HEK293T (cell line): ENCODE data around the gene TLE4.
A peak's percentile ranks its signal among the peaks of the same experiment; 100 is the strongest.
"Not testable (repeated sequence)": the region's sequence is repeated elsewhere in the genome, so short reads cannot be mapped to it uniquely, and the experiment has no call there.

Source experiments
- CTCF ChIA-PET: fragments of 350-600 bp; formaldehyde crosslinking; extraction: SDS; loops from one replicate; lab custom pipeline; 2021; ENCODE audit warnings: antibody characterized with exemption, inconsistent platforms; lab: Yijun Ruan, JAX
- POLR2A ChIA-PET: fragments of 350-600 bp; formaldehyde crosslinking; extraction: SDS; loops from one replicate; lab custom pipeline; 2020; ENCODE audit warnings: antibody characterized with exemption, inconsistent platforms; lab: Yijun Ruan, JAX
- DNase-seq: peaks from one replicate; pipeline ENCODE4 v3.0.0; 2012; ENCODE audit warnings: mixed read lengths; ENCODE audit errors: extremely low spot score
- ARNT ChIP-seq: fragments of 450-650 bp; IDR thresholded peaks from 2 replicates; pipeline ENCODE4 v1.6.1; 2017; ENCODE audit warnings: mild to moderate bottlenecking
- BHLHE40 ChIP-seq: fragments of 450-650 bp; IDR thresholded peaks from 2 replicates; pipeline ENCODE4 v1.6.1; 2016; ENCODE audit warnings: mild to moderate bottlenecking, moderate library complexity, borderline replicate concordance
- CTBP1 ChIP-seq: fragments of 450-650 bp; IDR thresholded peaks from 2 replicates; pipeline ENCODE4 v1.6.1; 2016; ENCODE audit warnings: borderline replicate concordance
- ELF4 ChIP-seq: fragments of 450-650 bp; IDR thresholded peaks from 2 replicates; pipeline ENCODE4 v1.6.1; 2017; ENCODE audit warnings: antibody characterized with exemption
- FOXA1 ChIP-seq: fragments of 450-650 bp; IDR thresholded peaks from 2 replicates; pipeline ENCODE4 v1.6.1; 2016; ENCODE audit warnings: mild to moderate bottlenecking
- FOXK2 ChIP-seq: fragments of 450-650 bp; IDR thresholded peaks from 2 replicates; pipeline ENCODE4 v1.6.1; 2016; ENCODE audit warnings: mild to moderate bottlenecking
- FOXM1 ChIP-seq: fragments of 450-650 bp; IDR thresholded peaks from 2 replicates; pipeline ENCODE4 v1.6.1; 2017; ENCODE audit warnings: mild to moderate bottlenecking, borderline replicate concordance
- L3MBTL2 ChIP-seq: fragments of 450-650 bp; conservative IDR thresholded peaks from 2 replicates; pipeline ENCODE4 v1.6.1; 2016; ENCODE audit warnings: mild to moderate bottlenecking
- LEF1 ChIP-seq: fragments of 450-650 bp; IDR thresholded peaks from 2 replicates; pipeline ENCODE4 v1.6.1; 2017; ENCODE audit warnings: mild to moderate bottlenecking, borderline replicate concordance
- NFRKB ChIP-seq: fragments of 450-650 bp; IDR thresholded peaks from 2 replicates; pipeline ENCODE4 v1.6.1; 2016; ENCODE audit warnings: mild to moderate bottlenecking, moderate library complexity
- SP1 ChIP-seq: fragments of 450-650 bp; IDR thresholded peaks from 2 replicates; pipeline ENCODE4 v1.6.1; 2017
- SUZ12 ChIP-seq: fragments of 450-650 bp; IDR thresholded peaks from 2 replicates; pipeline ENCODE4 v1.6.1; 2016; ENCODE audit warnings: mild to moderate bottlenecking
- TARDBP ChIP-seq: fragments of 450-650 bp; IDR thresholded peaks from 2 replicates; pipeline ENCODE4 v1.6.1; 2016
- ZNF384 ChIP-seq: fragments of 450-650 bp; IDR thresholded peaks from 2 replicates; pipeline ENCODE4 v1.6.1; 2016
- TF ChIP-seq, protein P1 (sequence below): fragments of 450-650 bp; IDR thresholded peaks from 2 replicates; pipeline ENCODE4 v1.6.1; 2016

TLE4 gene

DNA sequence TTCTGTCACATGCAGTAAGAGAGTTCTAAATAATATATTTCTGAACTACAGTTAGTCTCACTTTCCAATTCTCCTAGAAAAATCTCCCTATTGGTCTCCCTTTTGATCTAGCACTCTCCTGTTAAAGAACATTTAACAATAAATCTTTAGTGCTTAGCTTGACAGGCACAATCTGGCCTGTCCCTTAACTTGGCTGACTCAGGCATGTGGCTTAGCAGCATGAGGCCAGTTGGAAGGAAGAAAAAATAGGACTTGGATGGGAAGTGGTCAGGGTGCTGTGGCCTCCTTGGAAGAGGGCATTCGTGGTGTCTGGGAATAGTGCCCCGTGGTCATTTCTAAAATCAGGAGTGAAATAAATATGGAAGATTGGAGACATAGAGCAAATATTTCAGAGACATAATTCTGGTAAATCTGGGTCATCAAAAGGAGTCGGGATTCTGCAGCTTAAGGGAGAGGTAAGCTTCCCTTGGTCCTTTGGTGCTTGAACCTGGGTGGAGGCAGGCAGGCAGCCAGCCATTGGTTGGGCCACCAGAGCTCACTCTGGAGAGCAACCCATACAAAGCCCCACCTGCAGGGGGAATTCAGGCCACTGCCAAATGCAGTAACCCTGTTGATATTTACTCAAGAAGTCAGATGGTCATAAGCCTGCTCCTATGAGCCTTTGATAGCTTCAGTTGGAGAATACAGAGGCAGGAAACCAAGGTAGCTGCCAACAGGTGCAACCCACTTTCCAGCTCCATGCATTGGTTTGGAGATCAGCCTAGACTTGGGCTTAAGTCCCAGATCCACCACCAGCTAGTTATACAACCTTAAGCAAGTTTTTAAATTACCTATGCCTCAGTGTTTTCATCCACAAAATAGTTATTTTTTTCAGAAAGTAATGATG lies 28.8 kb upstream of the TLE4 start:
- DNase-seq = no peak
- TF ChIP-seq, protein P1, sequence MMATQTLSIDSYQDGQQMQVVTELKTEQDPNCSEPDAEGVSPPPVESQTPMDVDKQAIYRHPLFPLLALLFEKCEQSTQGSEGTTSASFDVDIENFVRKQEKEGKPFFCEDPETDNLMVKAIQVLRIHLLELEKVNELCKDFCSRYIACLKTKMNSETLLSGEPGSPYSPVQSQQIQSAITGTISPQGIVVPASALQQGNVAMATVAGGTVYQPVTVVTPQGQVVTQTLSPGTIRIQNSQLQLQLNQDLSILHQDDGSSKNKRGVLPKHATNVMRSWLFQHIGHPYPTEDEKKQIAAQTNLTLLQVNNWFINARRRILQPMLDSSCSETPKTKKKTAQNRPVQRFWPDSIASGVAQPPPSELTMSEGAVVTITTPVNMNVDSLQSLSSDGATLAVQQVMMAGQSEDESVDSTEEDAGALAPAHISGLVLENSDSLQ = peak; percentile 75
- TF ChIP-seq ARNT (no peak), L3MBTL2 (no peak)
- ChIA-PET POLR2A (interaction anchor here (0.9 to 1.9 kb wide), 2 partner anchors 9 to 28 kb away, joined by 3 to 6 read pairs; partner anchors contain the start of gene TLE4), CTCF (interaction anchor here (0.6 to 1.2 kb wide), 3 partner anchors 8 to 16 kb away, joined by 3 to 5 read pairs (median 3); no protein-coding TSS in a partner anchor)

DNA sequence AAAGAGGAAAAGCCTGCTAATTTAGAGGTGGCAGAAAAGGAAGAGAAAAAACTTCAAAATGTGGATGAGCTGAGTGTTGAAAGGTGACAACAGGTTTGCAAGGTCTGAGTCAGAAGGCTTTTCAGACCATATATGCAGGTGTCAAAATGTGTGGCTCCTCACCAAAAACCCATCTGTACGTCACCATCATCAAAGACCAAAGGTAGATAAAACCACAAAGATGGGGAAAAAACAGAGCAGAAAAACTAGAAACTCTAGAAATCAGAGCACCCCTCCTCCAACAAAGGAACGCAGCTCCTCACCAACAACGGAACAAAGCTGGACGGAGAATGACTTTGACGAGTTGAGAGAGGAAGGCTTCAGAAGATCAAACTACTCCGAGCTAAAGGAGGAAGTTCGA lies 27.4 kb upstream of the TLE4 start:
- not testable (repeated sequence) for DNase-seq
- ChIA-PET POLR2A (interaction anchor here (1.9 kb wide), 1 partner anchor 27 kb away, joined by 6 read pairs; the partner anchor contains the start of gene TLE4), CTCF (interaction anchor here (1.1 kb wide), 1 partner anchor 10 kb away, joined by 3 read pairs; no protein-coding TSS in a partner anchor)

DNA sequence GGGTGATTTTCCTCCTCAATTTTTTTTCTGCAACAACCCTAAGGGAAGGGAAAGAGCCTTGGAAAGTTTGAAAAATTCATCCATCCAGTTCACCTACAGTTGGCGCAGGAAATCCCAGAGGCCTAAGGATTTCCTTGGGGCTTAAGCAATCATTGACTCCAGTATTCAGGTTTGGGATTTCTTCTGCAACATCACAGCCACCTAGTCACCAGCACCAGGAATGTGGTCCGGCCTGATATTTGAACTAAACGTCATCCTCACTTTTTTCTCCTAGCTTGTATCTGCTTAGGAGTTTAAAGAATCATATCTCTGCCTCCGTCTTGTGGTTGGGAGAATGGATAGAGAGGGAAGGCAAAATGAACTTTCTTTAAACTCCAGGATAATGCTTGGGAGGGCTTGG lies 20.2 kb upstream of the TLE4 start:
- POLR2A ChIA-PET = interaction anchor here (0.8 to 3.5 kb wide), 2 partner anchors 8 to 20 kb away, joined by 3 to 18 read pairs; partner anchors contain the start of gene TLE4
- CTCF ChIA-PET = interaction anchor here (0.7 to 1.1 kb wide), 2 partner anchors 8 to 94 kb away, joined by 3 to 5 read pairs; no protein-coding TSS in a partner anchor
- no peak for DNase-seq
- TF ChIP-seq ARNT = no peak
- TF ChIP-seq CTBP1 = no peak
- TF ChIP-seq, protein P1 = no peak
- no peak for TF ChIP-seq BHLHE40
- 0 out of 2 replicates have a peak, but pooled peaks have one; percentile 10 for TF ChIP-seq ELF4

DNA sequence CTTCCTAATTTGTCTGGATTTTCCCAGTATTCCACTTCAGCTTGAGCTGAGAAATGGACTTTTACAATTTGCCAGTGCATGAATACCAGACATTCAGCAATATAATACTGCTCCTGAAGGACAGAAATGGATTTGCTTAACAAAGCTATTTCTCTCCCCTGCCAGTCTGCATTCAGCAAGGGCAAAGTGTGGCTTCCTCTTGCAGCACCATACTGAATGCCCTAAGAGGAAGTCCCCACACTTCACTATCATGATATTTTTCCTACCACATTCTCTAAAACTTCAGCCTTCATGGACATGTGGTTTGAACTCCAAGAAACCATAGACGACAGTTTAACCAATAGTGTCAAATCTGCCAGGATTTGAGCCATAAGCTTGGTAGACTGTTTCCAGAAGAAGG lies 19.8 kb upstream of the TLE4 start:
- DNase-seq = no peak
- POLR2A ChIA-PET = interaction anchor here (0.8 to 3.5 kb wide), 2 partner anchors 9 to 19 kb away, joined by 3 to 18 read pairs; partner anchors contain the start of gene TLE4
- TF ChIP-seq CTBP1 (no peak), FOXA1 (no peak)
- CTCF ChIA-PET = interaction anchor here (0.7 to 1.1 kb wide), 2 partner anchors 9 to 95 kb away, joined by 3 to 5 read pairs; no protein-coding TSS in a partner anchor

DNA sequence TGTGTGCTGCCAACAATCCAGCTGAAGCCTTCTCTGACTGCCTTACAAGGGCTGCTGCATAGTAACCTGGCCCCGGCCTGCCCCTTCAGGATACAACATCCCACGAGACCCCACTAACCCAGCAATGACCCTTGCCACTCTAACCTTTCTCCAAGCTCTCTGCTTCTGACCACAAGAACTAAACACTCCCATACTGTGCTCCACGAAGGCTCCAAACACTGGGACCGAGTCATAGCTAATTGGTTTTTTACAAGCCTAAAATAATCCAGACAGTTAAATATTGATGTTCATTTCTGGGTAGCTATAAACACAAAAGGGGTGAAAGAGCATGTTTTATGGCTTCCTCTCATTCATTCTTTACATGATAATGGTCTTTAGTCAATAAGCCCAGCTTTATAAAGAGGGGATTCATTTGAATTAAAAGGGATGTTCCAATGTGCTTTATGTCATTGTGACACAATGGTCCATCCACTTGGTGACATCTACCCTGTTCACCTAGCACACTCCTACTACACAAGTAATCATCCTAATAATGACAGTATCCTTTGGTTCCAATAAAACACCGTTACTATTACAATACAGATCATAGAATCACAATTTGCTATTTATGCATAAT lies 16.2 kb upstream of the TLE4 start:
- ChIA-PET CTCF (interaction anchor here (1.3 to 1.7 kb wide), 2 partner anchors 9 to 12 kb away, joined by 3 to 4 read pairs; no protein-coding TSS in a partner anchor), POLR2A (interaction anchor here (0.7 to 1.7 kb wide), 3 partner anchors 11 to 16 kb away, joined by 3 to 12 read pairs (median 3); partner anchors contain the start of gene TLE4)

DNA sequence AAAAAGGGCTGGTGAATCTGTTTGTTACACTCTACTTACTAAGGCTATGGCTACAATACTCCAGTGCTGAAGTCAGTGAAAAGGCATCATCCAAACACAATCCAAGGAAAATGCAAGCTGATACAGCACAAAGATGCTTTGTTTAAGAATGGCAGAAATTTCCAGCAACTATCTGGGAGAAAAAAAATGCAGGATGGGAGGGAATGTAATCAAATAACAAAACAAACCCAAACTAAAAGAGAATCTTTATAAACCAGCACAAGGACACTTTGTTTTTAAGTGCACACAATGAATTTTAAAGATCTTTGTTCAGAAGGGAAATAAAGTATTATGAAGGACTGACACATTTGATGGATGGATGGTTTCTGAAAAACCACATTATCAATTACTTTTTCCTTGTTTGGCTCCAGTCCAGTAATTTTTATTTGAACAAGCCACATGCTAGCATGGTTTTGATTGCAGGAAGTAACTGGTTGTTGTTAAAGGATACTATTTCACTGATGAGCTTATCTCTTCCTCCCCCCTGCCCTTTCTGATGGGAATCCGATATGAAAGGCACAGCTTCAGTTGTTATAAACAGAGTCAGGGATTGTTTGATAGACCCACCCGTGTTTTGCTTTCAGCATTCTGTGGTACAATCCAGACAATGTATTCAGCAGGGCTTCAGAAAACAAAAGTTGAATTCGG lies 12.1 kb upstream of the TLE4 start:
- ChIA-PET POLR2A (interaction anchor here (0.6 to 4.1 kb wide), 4 partner anchors 8 to 79 kb away, joined by 3 to 54 read pairs (median 4); partner anchors contain the start of gene TLE4), CTCF (interaction anchor here (0.7 to 1.1 kb wide), 3 partner anchors 8 to 24 kb away, joined by 3 read pairs; no protein-coding TSS in a partner anchor)
- 0 out of 2 replicates have a peak, but pooled peaks have one; percentile 14 for TF ChIP-seq ZNF384
- TF ChIP-seq CTBP1 = peak; percentile 82
- TF ChIP-seq, protein P1 = peak; percentile 87
- no peak for TF ChIP-seq L3MBTL2
- DNase-seq = no peak

More for the DNA sequence above, 16.2 kb upstream of the TLE4 start:
- no peak for DNase-seq
- TF ChIP-seq SUZ12 = no peak
- no peak for TF ChIP-seq LEF1
- TF ChIP-seq NFRKB = no peak
- no peak for TF ChIP-seq CTBP1
- TF ChIP-seq FOXM1 = no peak
- TF ChIP-seq TARDBP = no peak
- TF ChIP-seq, protein P1 = no peak
- no peak for TF ChIP-seq SP1
- TF ChIP-seq FOXA1 = no peak
- no peak for TF ChIP-seq L3MBTL2
- TF ChIP-seq ZNF384 = no peak
- TF ChIP-seq FOXK2 = no peak
- TF ChIP-seq ARNT = no peak
- no peak for TF ChIP-seq ELF4
